Kasumi-1 (cell line): Measurements from ENCODE around the gene STRBP.
"Not testable (repeated sequence)": the region's sequence is repeated elsewhere in the genome, so short reads cannot be mapped to it uniquely, and the experiment has no call there.

Experiments
- DNase-seq, 2 experiments: peaks; one replicate each; lab custom pipeline; 2025; lab: John Stamatoyannopoulos, UW

Gene STRBP

DNA sequence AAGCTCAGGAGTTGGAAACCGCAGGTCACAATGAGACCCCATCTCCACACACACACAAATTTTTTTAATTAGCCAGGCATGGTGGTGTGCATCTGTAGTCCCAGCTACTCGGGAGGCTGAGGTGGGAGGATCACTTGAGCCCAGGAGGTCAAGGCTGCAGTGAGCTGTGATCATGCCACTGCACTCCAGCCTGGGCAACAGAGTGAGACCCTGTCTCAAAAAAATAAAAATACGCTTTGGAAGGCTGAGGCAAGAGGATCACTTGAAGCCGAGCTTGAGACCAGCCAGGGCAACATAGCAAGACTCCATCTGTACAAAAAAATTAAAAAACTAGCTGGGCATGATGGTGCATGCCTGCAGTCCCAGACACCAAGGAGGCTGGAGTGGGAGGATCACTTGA lies 19.2 kb downstream of the STRBP start:
- not testable (repeated sequence) for DNase-seq

GRCh38 chr9:123248630-123249029 lies 19.8 kb downstream of the STRBP start:
- no peak for DNase-seq

GRCh38 chr9:123246534-123246933 lies 21.9 kb downstream of the STRBP start:
- no peak for DNase-seq

DNA sequence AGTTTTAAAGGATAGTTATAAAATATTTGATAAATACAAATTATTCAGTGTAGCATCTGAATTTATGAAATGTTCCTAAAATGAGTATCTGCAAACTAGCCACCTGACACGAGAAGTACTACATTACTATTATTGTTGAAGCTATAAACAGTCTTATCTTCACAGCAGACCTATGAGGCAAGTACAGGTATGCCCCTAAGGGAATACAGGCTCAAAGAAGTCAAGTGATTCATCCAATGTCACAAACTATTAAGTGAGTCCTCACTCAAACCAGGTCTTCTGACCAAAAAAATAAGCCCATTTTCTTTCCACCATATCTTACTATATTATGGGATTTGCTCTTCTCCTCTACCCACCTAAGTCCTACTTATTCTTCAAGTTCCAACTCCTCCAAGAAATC lies 28.7 kb downstream of the STRBP start:
- no peak for DNase-seq

GRCh38 chr9:123238365-123238764 lies 30.0 kb downstream of the STRBP start:
- DNase-seq = no peak

GRCh38 chr9:123237220-123237619 lies 31.2 kb downstream of the STRBP start:
- no peak for DNase-seq

- DNase-seq = no peak
These were observed 32.9 kb downstream of the STRBP start for GRCh38 chr9:123235448-123235847.

GRCh38 chr9:123234853-123235252 lies 33.5 kb downstream of the STRBP start:
- DNase-seq = no peak

- no peak for DNase-seq
These were observed 36.1 kb downstream of the STRBP start for GRCh38 chr9:123232332-123232731.

- no peak for DNase-seq
These were observed 37.0 kb downstream of the STRBP start for GRCh38 chr9:123231421-123231820.

- DNase-seq = no peak
These were observed 39.4 kb downstream of the STRBP start for GRCh38 chr9:123228967-123229366.

DNA sequence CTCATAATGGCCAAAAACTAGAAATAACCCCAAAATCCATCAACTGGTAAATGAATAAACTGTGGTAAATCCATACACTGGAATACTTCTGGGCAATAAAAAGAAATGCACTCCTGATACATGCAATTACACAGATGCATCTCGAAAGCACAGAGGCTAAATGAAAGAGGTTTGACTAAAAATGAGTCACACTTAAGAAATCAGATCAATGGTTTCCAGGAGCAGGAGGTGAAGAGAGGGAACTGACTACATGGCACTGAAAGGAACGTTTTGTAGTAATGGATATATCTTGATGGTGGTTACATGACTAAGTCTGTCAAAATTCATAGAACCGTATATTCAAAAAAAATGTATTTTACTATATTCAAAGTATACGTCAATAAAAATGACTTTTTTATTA lies 42.4 kb downstream of the STRBP start:
- DNase-seq = no peak

- DNase-seq = peak; percentile 20 to 55
These were observed 43.0 kb downstream of the STRBP start for GRCh38 chr9:123225374-123225813.

- no peak for DNase-seq
These were observed 48.3 kb downstream of the STRBP start for GRCh38 chr9:123220127-123220526.

DNA sequence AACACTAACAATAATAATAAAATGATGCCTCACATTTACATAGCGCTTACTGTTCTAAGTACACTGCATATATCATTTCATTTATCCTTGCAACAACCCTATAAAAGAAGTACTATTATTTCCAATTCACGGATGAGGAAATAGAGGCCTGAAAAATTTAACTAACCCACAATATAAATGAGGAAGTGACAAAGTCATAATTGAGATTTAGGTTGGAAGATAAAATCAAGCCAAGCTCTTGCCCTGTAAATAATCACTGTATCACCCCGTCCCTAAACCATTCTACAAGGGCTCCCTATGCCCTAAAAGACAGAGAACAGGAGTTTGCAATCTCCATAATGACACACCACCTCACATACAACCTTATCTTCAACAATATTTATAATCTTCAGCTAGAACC lies 49.6 kb downstream of the STRBP start:
- peak in 1 of 2 experiments; percentile 23 for DNase-seq

DNA sequence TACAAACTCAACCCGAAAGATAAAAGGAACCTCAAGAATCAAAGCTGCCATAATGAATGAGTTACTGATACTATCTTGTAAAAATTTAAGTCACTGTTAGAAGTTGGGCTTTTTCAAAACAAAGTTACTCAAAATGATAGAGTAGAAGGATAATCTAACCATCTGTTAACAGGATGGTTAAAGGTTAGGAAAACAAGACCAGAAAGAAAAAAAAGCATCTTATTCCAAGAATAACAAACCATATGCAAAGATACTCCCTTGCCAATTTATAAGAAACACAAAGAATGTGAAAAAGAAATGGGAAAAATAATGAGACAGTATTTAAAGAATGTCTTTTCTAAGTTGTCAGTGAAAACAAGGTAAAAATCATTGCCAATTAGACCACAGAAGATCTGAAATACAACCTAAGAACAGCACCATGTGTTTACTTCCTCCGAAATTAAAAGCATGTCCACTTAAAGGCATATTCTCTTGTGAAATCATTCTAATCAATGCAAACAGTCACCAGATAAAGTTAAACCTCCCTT lies 51.2 kb downstream of the STRBP start:
- no peak for DNase-seq

- DNase-seq = no peak
These were observed 52.1 kb downstream of the STRBP start for GRCh38 chr9:123216251-123216797.

DNA sequence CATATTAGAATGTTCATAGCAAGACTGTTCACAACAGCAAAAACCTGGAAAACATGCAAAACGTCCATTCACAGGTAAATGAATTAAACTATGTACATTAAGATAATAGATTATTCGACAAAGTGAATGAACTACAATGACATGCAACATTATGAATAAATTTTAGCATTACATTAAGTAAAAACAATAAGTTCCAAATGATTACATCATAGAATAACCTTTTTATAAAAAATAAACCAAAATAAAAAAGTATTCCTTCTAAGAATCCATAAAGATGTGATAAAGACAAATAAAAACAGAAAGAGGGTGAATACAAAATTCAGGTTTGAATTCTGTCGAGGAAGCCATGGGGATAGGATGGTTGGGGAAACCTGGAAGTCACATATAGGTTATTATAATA lies 57.3 kb downstream of the STRBP start:
- DNase-seq = no peak

DNA sequence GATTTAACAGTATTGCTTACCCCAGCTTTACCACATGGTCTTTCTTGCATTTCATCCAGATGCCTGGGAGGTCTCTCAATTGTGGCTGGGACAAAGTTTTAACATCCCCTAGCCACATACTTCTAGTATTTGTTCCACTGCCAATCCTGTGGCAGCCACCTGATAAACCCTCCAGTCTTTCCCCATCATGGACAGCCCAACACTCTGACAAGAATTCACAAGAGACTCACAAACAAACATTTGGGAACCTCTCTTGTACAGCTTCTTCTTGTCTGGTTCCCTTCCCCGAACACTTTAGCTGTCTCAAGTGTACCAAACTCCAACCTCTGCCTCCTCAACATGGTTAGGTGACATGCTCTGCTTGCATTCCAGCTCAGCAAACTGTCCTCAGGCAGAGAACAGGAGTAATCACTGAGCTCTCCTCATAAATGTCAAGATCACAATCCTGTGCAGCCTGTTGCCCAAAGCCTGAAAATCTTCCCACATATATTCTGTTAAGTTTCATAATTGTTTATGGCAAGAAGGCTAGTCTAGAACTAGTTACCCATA lies 59.7 kb downstream of the STRBP start:
- DNase-seq = no peak

GRCh38 chr9:123206065-123206464 lies 62.3 kb downstream of the STRBP start:
- no peak for DNase-seq

DNA sequence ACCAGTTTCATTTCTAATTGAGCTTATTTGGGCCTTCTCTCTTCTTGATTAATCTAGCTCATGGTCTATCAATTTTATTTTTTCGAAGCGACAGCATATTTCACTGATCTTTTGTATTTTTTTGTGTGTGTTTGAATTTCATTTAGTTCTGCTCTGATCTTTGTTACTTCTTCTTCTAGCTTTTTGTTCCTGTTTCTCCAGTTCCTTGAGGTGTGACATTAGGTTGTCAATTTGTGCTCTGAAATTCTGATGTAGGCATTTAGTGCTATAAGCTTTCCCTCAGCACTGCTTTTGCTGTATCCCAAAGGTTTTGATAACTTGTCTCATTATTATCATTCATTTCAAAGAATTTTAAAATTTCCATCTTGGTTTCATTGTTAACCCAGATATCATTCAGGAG lies 67.3 kb downstream of the STRBP start:
- DNase-seq = no peak

DNA sequence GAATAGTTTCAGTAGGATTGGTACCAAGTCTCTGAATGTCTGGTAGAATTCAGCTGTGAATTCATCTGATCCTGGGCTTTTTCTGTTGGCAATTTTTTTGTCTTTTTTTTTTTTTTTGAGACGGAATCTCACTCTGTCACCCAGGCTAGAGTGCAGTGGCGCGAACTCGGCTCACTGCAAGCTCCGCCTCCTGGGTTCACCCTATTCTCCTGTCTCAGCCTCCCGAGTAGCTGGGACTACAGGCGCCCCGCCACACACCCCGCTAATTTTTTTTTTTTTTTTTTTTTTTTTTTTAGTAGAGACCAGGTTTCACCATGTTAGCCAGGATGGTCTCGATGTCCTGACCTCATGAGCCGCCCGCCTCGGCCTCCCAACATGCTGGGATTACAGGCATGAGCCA lies 67.9 kb downstream of the STRBP start:
- DNase-seq = not testable (repeated sequence)

DNA sequence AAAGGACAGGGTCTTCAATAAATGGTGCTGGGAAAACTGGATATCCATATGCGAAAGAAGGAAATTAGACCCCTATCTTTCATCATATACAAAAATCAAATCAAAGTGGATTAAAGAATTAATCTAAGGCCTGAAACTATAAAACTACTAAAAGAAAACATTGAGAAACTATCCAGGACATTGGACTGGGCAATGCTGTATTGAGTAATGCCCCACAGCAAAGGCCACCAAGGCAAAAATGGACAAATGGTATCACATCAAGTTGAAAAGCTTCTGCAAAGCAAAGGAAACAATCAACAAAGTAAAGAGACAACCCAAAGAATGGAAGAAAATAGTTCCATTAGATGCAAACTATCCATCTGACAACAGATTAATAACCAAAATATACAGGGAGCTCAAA lies 72.3 kb downstream of the STRBP start:
- no peak for DNase-seq

DNA sequence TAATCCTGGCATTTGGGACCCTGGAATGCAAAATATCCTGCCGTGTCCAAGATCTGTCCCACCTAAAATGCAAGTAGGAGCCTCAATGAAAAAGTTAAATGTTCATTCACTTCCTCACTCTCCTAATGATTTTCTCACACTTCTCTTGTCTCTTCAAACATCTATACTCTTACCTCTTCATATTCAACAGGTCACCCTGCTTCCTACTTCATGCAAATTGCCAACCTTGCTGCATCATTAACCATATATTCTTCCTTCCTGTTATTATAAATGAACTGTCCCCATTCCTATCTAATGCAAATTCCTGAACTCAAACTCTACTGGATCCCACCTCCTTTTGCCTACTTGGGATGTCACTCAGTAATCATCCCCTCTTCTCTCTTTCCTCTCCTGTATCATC lies 74.4 kb downstream of the STRBP start:
- no peak for DNase-seq
